Stimulated activated CD4-positive, alpha-beta T cell treated with anti-CD3 and anti-CD28 coated beads, Interleukin-1b, Interleukin-23, amount 100 ng/mL, for 48 hours (primary cell): ENCODE results near the gene CHD6.

Experiments
- DNase-seq: peaks from one replicate; pipeline ENCODE4 v3.0.0-alpha.2; 2020

Gene CHD6

DNA sequence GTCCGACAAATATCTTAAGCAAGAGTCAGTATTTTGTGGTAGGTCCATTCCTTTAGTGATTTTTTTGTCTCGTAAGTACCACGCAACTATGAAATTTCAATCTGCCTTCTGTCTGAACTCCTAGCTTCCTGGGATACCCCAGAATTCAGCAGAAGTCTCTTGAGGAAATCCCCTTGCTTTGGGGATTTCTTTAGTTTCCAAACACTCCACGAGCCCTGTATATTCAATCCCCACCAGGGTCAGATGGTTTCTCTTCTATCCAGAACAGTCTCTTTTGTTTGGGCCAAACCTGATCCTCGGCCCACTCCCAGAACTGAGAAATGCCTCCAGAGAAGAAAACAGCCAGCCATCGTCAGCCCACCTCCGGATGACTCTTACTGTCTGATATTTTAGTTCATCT is 113.0 kb downstream of the CHD6 start:
- DNase-seq: no peak

- no peak for DNase-seq
Observed at GRCh38 chr20:41501376-41501775, 116.8 kb downstream of the CHD6 start.

- no peak for DNase-seq
Observed at GRCh38 chr20:41499961-41500725, 118.0 kb downstream of the CHD6 start.

- DNase-seq: no peak
Observed at GRCh38 chr20:41499064-41499463, 119.1 kb downstream of the CHD6 start.

DNA sequence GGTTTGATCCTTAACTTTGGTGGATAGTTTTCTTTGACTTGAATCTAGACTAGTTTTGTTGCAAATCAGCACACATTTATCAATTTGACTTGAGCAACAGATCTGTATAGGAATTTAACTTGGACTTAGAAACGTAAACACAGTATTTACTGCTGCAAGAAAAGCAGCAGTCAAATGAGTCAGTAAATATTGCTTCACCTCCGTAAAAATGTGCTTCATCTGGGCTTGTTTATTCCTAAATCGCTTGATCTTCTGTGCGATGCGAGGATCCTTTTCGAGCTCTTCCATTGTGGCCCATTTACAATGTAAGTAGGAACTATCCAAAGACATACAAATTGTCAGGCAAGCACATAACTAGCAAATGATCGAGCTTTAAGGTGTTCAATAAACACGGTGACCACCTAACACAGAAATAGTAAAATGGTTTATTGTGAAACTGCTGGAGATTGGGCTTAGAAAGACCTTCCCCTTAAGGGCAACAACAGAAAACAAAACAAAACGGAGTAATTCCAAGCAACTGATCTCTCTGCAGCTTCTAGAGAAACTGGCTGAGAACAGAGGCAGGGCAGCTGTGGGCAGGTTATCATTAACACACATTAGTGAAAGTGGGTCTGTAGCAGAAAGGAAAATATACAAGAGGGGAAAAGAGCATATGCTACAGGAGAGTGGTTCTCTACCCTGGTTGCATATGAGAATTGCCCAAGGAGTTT is 120.8 kb downstream of the CHD6 start:
- DNase-seq: no peak

DNA sequence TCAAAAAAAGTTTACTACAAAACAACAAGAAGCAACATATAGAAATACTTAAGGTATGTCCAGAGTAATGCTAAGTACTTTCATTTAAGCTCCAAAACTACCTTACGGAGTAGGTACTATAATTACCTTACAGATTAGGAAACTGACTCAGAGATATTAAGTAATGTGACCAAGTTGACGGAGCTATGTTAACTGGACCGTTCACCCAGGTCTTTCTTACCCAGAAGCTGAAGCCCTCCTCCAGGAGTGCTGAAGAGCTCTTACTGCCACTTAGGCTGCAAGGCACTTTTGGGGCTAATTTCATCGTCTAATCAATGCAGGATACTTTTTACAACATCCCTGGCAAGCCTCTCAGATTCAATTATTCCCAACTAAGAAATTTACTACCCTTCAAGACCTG is 123.7 kb downstream of the CHD6 start:
- DNase-seq: no peak

GRCh38 chr20:41483553-41483930 is 134.6 kb downstream of the CHD6 start:
- DNase-seq: no peak

- no peak for DNase-seq
Observed at GRCh38 chr20:41482647-41483552, 135.3 kb downstream of the CHD6 start.

DNA sequence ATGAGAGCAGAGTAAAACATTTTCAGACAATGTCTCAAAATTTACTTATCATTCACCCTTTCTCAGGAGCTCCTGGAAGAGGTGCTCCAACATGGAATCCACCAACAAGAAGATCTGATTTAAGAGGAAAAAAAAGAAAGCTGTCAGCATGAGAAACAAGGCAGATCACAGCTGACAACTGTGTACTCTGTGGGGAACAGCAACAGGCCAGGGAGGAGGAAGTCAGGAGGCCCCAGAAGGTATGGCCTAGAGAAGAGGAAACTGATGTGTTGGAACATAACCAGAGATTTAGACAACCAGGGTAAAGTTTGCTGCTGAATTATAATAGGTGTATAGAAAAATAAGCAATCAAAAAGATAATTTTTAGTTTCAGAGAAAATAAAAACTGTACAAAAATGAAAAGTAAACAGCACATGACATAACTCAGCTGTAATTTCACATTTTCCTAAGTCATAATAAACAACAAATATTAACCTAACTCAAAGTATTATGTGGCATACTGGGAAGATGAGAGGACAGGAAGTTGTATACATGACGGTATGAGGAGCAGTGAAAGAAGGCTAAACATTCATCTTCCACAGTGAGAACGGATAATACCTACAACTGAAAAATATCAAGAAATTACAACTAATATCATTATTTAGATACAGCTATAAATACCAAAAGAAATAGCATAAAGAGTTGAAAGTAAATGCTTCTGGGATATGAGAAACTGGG is 138.0 kb downstream of the CHD6 start:
- no peak for DNase-seq

DNA sequence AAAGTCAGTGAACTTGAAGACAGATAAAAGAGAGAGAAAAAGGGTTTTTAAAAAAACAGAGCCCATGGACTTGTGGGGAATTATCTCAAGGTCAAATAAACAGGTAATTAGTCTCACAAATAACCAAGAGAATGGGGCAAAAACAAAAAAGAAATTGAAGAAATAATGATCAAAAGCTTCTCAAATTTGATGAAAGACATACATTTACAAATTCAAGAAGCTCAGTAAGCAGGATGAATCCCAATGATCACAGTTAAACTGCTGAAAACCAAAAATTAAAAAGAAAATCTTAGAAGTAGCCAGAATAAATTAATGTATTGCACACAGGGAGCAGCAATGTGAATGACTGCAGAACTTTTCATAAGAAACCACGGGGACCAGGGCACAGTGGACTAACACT is 139.1 kb downstream of the CHD6 start:
- DNase-seq: no peak

- no peak for DNase-seq
Observed at GRCh38 chr20:41478026-41478425, 140.2 kb downstream of the CHD6 start.

DNA sequence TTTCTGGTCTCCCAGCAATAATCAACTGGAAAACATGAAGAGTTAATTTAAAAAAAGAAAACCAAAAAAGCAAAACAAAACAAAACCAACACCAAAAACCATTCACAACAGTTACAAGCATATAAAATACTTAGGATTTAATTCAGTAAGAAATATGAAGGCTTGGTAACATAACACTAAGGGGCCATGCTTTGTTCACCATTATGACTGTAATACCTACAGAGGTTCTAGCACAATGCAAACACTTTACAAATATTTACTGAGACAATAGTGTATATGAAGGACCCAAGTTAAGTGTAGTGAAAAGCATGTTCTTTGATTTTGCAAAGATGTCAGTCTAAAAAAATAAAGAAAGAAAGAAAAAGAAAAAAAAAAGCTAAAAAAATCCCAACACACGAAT is 141.7 kb downstream of the CHD6 start:
- no peak for DNase-seq

DNA sequence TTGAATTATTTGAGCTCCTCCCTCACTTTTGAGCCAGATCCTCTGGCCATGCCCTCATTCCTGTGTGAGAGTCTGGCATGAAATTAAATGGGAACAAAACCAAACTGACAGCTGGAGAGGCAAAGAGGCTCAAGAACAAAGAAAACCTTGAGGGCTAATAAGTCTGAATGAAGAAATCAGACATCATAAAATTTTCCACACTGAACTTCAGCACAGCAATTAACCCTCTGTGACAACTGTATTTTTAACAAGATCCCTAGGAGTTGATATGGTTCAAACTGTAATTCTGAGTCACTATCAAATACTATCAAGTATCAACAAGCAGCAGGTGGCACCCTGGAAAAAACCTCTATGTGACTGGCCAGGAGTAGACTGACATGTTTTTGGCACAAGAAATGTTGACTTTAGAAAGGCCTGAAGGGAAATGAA is 142.2 kb downstream of the CHD6 start:
- no peak for DNase-seq

GRCh38 chr20:41475503-41475902 is 142.7 kb downstream of the CHD6 start:
- DNase-seq: no peak

DNA sequence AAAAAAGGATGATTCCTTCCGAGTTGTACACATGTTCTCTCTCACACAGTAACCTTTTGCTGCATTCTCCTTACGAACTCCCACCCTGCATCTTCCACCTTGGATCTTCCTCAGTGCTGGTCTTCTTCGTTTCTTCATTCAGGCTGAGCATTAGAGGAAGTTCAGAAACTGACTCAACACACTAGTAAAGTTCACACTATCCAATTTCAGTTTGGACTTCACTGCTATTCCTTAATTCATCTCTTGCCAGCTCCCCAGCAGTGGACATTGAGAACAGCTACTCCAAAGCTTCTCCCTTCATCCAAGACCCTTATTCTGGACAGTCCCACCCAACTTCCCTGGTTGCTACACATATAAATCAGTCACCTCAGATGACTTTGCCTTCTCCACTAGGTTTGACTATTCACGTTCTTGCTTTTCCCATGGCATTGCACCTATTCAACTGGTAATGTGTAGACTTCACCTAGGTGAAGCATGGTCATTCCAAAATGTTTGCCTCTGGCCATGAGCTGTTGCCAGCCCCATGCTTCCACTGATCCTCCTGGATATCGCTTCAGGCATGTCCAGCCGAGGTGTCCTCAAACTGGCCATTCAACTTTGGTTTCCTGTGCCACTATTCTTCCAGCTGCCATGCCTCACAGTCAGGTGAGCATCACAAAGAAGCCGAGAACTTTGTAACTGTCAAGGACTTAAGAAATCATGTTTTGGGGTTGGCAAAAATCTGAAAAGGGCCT is 147.6 kb downstream of the CHD6 start:
- DNase-seq: no peak

DNA sequence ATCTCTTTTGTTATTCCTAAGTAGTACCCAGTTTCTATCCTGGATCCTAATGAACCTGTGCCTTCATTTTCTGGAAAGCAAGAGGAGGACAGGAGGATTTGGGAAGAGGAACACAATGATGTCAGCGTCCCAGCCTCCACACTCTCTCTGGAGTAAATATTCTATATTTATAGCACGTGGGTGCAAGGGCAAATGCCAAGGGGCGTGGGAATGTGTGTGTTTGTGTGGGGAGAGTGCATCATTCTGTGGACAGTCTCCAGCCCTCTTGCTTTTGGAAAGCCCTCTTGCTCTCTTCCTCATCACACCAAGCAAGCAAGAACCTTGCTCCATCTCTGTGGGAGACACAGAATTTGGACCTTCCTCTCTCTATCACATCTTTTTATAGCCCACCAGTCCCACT is 148.3 kb downstream of the CHD6 start:
- DNase-seq: no peak

- DNase-seq: no peak
Observed at GRCh38 chr20:41468994-41469600, 149.1 kb downstream of the CHD6 start.

DNA sequence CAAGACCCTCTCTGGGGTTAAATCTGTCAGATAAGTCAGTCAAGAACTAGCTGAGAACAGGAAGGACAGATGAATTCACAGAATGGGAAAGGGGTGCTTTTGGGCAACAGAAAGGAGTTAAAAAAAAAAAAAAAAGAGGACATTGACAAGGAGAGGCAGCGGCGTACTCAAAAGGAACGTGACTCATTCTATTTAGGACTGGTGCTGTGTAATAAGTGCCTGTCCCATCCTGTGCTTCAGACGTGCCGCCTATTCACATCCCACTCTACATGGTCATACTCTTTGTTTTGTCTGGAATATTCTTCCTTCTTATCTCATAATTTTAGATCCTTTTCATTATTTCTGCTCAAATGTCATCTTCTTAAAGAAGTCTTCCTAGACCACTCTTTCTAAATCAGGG is 150.5 kb downstream of the CHD6 start:
- no peak for DNase-seq

GRCh38 chr20:41467220-41467619 is 151.0 kb downstream of the CHD6 start:
- no peak for DNase-seq

DNA sequence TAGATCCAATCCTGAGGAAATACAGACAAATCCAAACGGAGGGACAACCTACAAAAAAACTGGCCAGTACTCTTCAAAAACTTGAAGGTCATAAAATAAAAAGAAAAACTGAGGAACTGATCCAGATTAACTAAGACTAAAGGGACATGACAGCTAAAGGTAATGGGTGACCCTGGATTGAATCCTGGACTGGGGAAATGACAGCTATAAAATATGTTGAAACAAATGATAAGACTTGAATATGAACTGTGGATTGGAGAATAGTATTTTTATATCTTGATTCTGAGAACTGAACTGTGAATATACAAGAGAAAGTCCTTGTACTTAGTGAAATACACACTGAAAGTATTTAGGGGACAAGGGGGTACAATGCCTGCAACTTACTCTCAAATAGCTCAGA is 154.6 kb downstream of the CHD6 start:
- DNase-seq: no peak

DNA sequence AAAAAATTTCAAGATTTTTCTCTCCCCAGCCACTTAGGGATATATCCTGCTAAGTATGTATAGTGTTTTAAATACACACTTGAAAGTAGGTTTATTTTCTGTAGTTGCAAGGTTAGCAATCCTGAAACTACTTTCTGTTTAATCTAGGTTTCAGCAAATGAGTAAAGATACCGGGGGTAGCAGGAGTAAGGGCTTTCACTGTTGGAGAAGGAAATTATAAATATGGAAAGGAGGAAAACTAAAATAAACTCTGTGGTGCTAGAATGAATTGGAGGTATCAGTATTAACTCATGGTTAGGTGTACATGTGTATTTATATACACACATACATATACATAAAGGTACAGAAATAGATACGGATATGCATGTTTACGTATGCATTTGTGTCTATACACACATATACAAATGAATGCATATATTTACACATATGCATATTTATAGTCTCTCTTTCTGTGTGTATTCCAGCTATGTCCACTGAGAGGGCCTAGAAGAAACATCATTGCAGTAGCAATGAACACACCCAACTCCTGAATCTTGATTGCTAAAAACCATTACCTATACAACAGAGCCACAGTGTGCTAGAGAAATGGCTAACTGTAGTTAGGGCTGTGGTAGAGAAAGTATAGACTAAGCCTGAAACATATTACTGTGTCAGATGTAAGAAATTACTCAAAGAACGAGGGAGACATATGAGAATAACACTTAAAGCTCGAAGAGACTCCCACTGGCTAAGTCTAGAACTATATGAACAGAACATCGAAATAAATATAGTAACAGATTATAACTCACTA is 155.6 kb downstream of the CHD6 start:
- DNase-seq: no peak
